PC-9 (cell line): ENCODE measurements around the gene MIF. TPM values are rescaled to one million over a fixed set of nuclear protein-coding genes. Genes with fewer than 3 reads are reported as not detected.
"Not testable (repeated sequence)": the region's sequence is repeated elsewhere in the genome, so short reads cannot be mapped to it uniquely, and the experiment has no call there.

ENCODE experiments used
- BruUV-seq: library from RNA; stranded (reverse); fragments of 400-500 nt; replicated peaks from 2 replicates; lab custom pipeline; 2021; lab: Mats Ljungman, UMichigan
- CTCF ChIA-PET: fragments of 300-600 bp; sonication (Branson Sonifier 250); formaldehyde crosslinking; loops from one replicate; lab custom pipeline; 2022; ENCODE audit warnings: antibody characterized with exemption; lab: Charles Lee
- POLR2A ChIA-PET: fragments of 300-600 bp; sonication (Branson Sonifier 250); formaldehyde crosslinking; loops from one replicate; lab custom pipeline; 2022; ENCODE audit warnings: antibody characterized with exemption; ENCODE audit not compliant: unreplicated experiment; lab: Charles Lee
- DNase-seq, 2 experiments: peaks; one replicate each; pipeline versions ENCODE4 v3.0.0 to v3.0.0-alpha.2; 2015 to 2022; ENCODE audit warnings: mixed read lengths in 1 of 2
- H2AFZ ChIP-seq: fragments of 200-600 bp; sonication (generic); 2 replicates; pipeline ENCODE4 v1.8.1; 2017; ENCODE audit warnings: antibody characterized with exemption
- H3F3A ChIP-seq: fragments of 200-600 bp; sonication (generic); 2 replicates; pipeline ENCODE4 v1.8.1; 2017; ENCODE audit warnings: antibody characterized with exemption, mild to moderate bottlenecking, low read depth; ENCODE audit not compliant: insufficient read depth
- H3K27ac ChIP-seq: fragments of 200-600 bp; sonication (generic); 2 replicates; pipeline ENCODE4 v1.6.1; 2016; ENCODE audit warnings: mixed run types
- H3K27me3 ChIP-seq: fragments of 200-600 bp; sonication (generic); 2 replicates; pipeline ENCODE4 v1.6.1; 2016; ENCODE audit warnings: low read depth, mixed run types; ENCODE audit not compliant: insufficient read depth
- H3K36me3 ChIP-seq: fragments of 200-600 bp; sonication (generic); 2 replicates; pipeline ENCODE4 v1.6.1; 2016; ENCODE audit warnings: low read depth, mixed run types
- H3K4me1 ChIP-seq: fragments of 200-600 bp; sonication (generic); replicated peaks from 2 replicates; pipeline ENCODE4 v1.6.1; 2016; ENCODE audit warnings: mixed run types; ENCODE audit not compliant: insufficient read depth
- H3K4me2 ChIP-seq: fragments of 200-600 bp; sonication (generic); 2 replicates; pipeline ENCODE4 v1.6.1; 2017; ENCODE audit warnings: mixed run types
- H3K4me3 ChIP-seq: fragments of 200-600 bp; sonication (generic); 2 replicates; pipeline ENCODE4 v1.6.1; 2016; ENCODE audit warnings: mixed run types
- H3K79me2 ChIP-seq: fragments of 200-600 bp; sonication (generic); 2 replicates; pipeline ENCODE4 v1.6.1; 2017; ENCODE audit warnings: low read depth, mixed run types
- H3K9me2 ChIP-seq: fragments of 200-600 bp; sonication (generic); 2 replicates; pipeline ENCODE4 v1.8.1; 2017; ENCODE audit warnings: mild to moderate bottlenecking; ENCODE audit not compliant: insufficient read depth
- H3K9me3 ChIP-seq: fragments of 200-600 bp; sonication (generic); 2 replicates; pipeline ENCODE4 v1.8.1; 2016; ENCODE audit warnings: low read depth; ENCODE audit not compliant: insufficient read depth
- H4K20me1 ChIP-seq: fragments of 200-600 bp; sonication (generic); 2 replicates; pipeline ENCODE4 v1.8.1; 2017; ENCODE audit not compliant: insufficient read depth
- EZH2 ChIP-seq: fragments of 200-600 bp; sonication (generic); IDR thresholded peaks from 2 replicates; pipeline ENCODE4 v1.8.0; 2017; ENCODE audit warnings: antibody characterized with exemption, low read depth
- intact Hi-C: fragments of 100-400 bp; cut with micrococcal nuclease; formaldehyde crosslinking; loops from one replicate; pipeline ENCODE4 v1.10.0; 2022; ENCODE audit not compliant: unreplicated experiment
- total RNA-seq: library from RNA; stranded (reverse); gene quantifications from 2 replicates; pipeline ENCODE4 v1.2.3, GENCODE V29; 2021
- TF ChIP-seq, protein P1 (sequence below): fragments of 200-600 bp; sonication (generic); conservative IDR thresholded peaks from 2 replicates; pipeline ENCODE4 v1.6.1; 2017; ENCODE audit warnings: mixed run types, antibody characterized with exemption, mild to moderate bottlenecking, moderate library complexity

Gene MIF
- total RNA-seq, 1 experiment from 2014 or later = 695 TPM

GRCh38 chr22:23939017-23939357, 44.8 kb downstream of the MIF start:
- Histone ChIP-seq H3K9me3 (no peaks in the 10 kb centered on the region), H3K9me2 (no peaks in the 10 kb centered on the region), H3K36me3 (no peaks in the 10 kb centered on the region), H2AFZ (no peak overlapping the region), H3K4me1 (no peaks in the 10 kb centered on the region), H3K4me3 (no peak overlapping the region), H3K27ac (no peak overlapping the region), H4K20me1 (no peaks in the 10 kb centered on the region), H3K79me2 (no peaks in the 10 kb centered on the region), H3F3A (no peaks in the 10 kb centered on the region), H3K27me3 (no peaks in the 10 kb centered on the region), H3K4me2 (no peak overlapping the region)
- TF ChIP-seq, protein P1, sequence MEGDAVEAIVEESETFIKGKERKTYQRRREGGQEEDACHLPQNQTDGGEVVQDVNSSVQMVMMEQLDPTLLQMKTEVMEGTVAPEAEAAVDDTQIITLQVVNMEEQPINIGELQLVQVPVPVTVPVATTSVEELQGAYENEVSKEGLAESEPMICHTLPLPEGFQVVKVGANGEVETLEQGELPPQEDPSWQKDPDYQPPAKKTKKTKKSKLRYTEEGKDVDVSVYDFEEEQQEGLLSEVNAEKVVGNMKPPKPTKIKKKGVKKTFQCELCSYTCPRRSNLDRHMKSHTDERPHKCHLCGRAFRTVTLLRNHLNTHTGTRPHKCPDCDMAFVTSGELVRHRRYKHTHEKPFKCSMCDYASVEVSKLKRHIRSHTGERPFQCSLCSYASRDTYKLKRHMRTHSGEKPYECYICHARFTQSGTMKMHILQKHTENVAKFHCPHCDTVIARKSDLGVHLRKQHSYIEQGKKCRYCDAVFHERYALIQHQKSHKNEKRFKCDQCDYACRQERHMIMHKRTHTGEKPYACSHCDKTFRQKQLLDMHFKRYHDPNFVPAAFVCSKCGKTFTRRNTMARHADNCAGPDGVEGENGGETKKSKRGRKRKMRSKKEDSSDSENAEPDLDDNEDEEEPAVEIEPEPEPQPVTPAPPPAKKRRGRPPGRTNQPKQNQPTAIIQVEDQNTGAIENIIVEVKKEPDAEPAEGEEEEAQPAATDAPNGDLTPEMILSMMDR = no peak
- no peak for TF ChIP-seq EZH2
- ChIA-PET CTCF (no interaction called here), POLR2A (no interaction called here)
- BruUV-seq = no TSS peak
- no peak for DNase-seq
- intact Hi-C loops = no loop called here

GRCh38 chr22:23940166-23940565, 46.0 kb downstream of the MIF start:
- DNase-seq, H3K36me3 ChIP-seq, H3K4me2 ChIP-seq, intact Hi-C loops, H3K4me1 ChIP-seq, H3K4me3 ChIP-seq, POLR2A ChIA-PET, CTCF ChIA-PET, H3K9me2 ChIP-seq, H4K20me1 ChIP-seq, H3K9me3 ChIP-seq, H3F3A ChIP-seq, H3K27me3 ChIP-seq, H3K27ac ChIP-seq, H3K79me2 ChIP-seq, H2AFZ ChIP-seq, BruUV-seq: not testable (repeated sequence)

Other genes with a start within 250 kb of the MIF start
- not detected in 2 replicates for gene RGL4, start 203.4 kb upstream of the MIF start, total RNA-seq
- gene ZNF70, start 143.3 kb upstream of the MIF start, total RNA-seq = 2.8 and 2.9 TPM in 2 replicates
- 0.90 and 1.1 TPM in 2 replicates for gene VPREB3, start 140.0 kb upstream of the MIF start, total RNA-seq
- not detected in 2 replicates for gene C22orf15, start 131.4 kb upstream of the MIF start, total RNA-seq
- 37.0 and 43.5 TPM in 2 replicates for gene CHCHD10, start 126.4 kb upstream of the MIF start, total RNA-seq
- gene MMP11, start 121.5 kb upstream of the MIF start, total RNA-seq = 2.4 and 3.6 TPM in 2 replicates
- 61.7 and 80.2 TPM in 2 replicates for gene SMARCB1, start 107.4 kb upstream of the MIF start, total RNA-seq
- 0.41 and 1.2 TPM in 2 replicates for gene DERL3, start 55.4 kb upstream of the MIF start, total RNA-seq
- 24.0 and 26.9 TPM in 2 replicates for gene SLC2A11, start 36.5 kb upstream of the MIF start, total RNA-seq
- 0.50 TPM in 1 of 2 replicates, not detected in the other for gene GSTT2B, start 66.8 kb downstream of the MIF start, total RNA-seq
- gene DDTL, start 72.5 kb downstream of the MIF start, total RNA-seq = not detected in 2 replicates
- gene DDT, start 80.1 kb downstream of the MIF start, total RNA-seq = 42.0 and 67.9 TPM in 2 replicates
- 0.79 TPM in 1 of 2 replicates, not detected in the other for gene GSTT2, start 85.8 kb downstream of the MIF start, total RNA-seq
- not detected in 2 replicates for gene GSTT4, start 111.1 kb downstream of the MIF start, total RNA-seq
- 39.0 and 39.3 TPM in 2 replicates for gene CABIN1, start 116.9 kb downstream of the MIF start, total RNA-seq